Measurements from ENCODE around the gene TSC22D3. TPM values are rescaled to one million over a fixed set of nuclear protein-coding genes. Genes with fewer than 3 reads are reported as not detected.

The TSC22D3 gene
- polyA plus RNA-seq, 1 of the 3 experiments (the other 2 are of a cell fraction) = 9.2 TPM

DNA sequence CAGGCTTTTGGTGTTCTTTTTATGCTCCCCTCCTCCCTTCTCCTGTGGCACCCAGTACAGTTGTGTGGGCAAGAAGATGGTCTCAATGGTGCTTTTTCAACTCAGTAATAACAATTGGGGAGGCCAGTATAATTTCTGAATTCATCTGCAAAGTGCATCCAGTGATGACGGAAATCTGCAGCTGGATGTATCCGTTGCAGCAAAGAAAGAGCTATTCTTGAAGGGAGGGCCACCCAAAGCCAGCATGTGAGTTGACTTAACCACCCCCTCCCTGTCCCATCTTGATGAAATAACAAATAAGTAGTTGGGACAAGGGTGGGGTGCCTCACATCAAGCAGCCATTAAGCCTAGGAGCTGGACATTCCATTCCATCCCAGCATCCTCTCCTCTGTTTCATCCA is 30.7 kb downstream of the TSC22D3 start:
- no peak overlapping the region for H2AFZ ChIP-seq (ENCODE audit: low read depth)
- peaks cover 50% of the 10 kb centered on the region for H3K27me3 ChIP-seq (ENCODE audit: insufficient read depth)
- H3K36me3 ChIP-seq (replicated peaks in 1 of 2; ENCODE audit: control insufficient read depth in 1 of 2, insufficient read depth in 2 of 2, low read length in 1 of 2) = no peaks in the 10 kb centered on the region
- WGBS (ENCODE audit: low lambda C conversion rate) = 55% methylated on average over 2 of the region's 2 CpGs
- H3K79me2 ChIP-seq (ENCODE audit: insufficient read depth) = no peaks in the 10 kb centered on the region
- POLR2A ChIA-PET = no interaction called here
- CTCF ChIA-PET = no interaction called here
- no peak overlapping the region for H3K4me3 ChIP-seq (ENCODE audit: low read depth in 2 of 2, low read length in 1 of 2)
- H4K20me1 ChIP-seq (ENCODE audit: insufficient read depth) = no peaks in the 10 kb centered on the region
- H3K27ac ChIP-seq (ENCODE audit: low read depth in 2 of 2, low read length in 1 of 2) = no peak overlapping the region
- H3F3A ChIP-seq (replicated peaks; ENCODE audit: insufficient read depth) = no peaks in the 10 kb centered on the region
- no peaks in the 10 kb centered on the region for H3K9me2 ChIP-seq
- TF ChIP-seq JUND (IDR thresholded peaks at IDR 0.05) = no peak
- TF ChIP-seq MXI1 (IDR thresholded peaks at IDR 0.05; ENCODE audit: low read depth, low read length) = no peak
- TF ChIP-seq, protein P1, sequence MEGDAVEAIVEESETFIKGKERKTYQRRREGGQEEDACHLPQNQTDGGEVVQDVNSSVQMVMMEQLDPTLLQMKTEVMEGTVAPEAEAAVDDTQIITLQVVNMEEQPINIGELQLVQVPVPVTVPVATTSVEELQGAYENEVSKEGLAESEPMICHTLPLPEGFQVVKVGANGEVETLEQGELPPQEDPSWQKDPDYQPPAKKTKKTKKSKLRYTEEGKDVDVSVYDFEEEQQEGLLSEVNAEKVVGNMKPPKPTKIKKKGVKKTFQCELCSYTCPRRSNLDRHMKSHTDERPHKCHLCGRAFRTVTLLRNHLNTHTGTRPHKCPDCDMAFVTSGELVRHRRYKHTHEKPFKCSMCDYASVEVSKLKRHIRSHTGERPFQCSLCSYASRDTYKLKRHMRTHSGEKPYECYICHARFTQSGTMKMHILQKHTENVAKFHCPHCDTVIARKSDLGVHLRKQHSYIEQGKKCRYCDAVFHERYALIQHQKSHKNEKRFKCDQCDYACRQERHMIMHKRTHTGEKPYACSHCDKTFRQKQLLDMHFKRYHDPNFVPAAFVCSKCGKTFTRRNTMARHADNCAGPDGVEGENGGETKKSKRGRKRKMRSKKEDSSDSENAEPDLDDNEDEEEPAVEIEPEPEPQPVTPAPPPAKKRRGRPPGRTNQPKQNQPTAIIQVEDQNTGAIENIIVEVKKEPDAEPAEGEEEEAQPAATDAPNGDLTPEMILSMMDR (IDR thresholded peaks at IDR 0.05) = no peak
- no peak for TF ChIP-seq TAF1 (IDR thresholded peaks at IDR 0.05; ENCODE audit: borderline replicate concordance, low read depth, low read length)
- no peak for TF ChIP-seq CHD2 (IDR thresholded peaks at IDR 0.05; ENCODE audit: low read length, partially characterized antibody)
- TF ChIP-seq RAD21 (IDR thresholded peaks at IDR 0.05; ENCODE audit: low read length) = no peak
- no peak for TF ChIP-seq GABPA (IDR thresholded peaks at IDR 0.05; ENCODE audit: low read depth)
- no peak for TF ChIP-seq GATA2 (CRISPR knock-in tag; IDR thresholded peaks at IDR 0.05)
- TF ChIP-seq FOXM1 (IDR thresholded peaks at IDR 0.05; ENCODE audit: low read depth) = no peak
- TF ChIP-seq SMC3 (IDR thresholded peaks at IDR 0.05; ENCODE audit: low read depth, low read length) = no peak
- TF ChIP-seq, protein P2, sequence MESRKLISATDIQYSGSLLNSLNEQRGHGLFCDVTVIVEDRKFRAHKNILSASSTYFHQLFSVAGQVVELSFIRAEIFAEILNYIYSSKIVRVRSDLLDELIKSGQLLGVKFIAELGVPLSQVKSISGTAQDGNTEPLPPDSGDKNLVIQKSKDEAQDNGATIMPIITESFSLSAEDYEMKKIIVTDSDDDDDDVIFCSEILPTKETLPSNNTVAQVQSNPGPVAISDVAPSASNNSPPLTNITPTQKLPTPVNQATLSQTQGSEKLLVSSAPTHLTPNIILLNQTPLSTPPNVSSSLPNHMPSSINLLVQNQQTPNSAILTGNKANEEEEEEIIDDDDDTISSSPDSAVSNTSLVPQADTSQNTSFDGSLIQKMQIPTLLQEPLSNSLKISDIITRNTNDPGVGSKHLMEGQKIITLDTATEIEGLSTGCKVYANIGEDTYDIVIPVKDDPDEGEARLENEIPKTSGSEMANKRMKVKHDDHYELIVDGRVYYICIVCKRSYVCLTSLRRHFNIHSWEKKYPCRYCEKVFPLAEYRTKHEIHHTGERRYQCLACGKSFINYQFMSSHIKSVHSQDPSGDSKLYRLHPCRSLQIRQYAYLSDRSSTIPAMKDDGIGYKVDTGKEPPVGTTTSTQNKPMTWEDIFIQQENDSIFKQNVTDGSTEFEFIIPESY (IDR thresholded peaks at IDR 0.05; ENCODE audit: borderline replicate concordance, low read depth) = no peak
- no peak for TF ChIP-seq NRF1 (IDR thresholded peaks at IDR 0.05; ENCODE audit: low read depth, low read length)
- TF ChIP-seq POLR2AphosphoS5 (IDR thresholded peaks at IDR 0.05; ENCODE audit: low read depth, low read length) = no peak
- no peak overlapping the region for H3K9ac ChIP-seq
- no peaks in the 10 kb centered on the region for H3K9me3 ChIP-seq
- no peak for DNase-seq
- peaks cover 0 to 11% of the 10 kb centered on the region in 2 experiments; a peak in 1 of 4 replicates for H3K4me1 ChIP-seq (ENCODE audit: control insufficient read depth in 1 of 2, insufficient read depth in 2 of 2, low read depth in 1 of 2, low read length in 1 of 2)
- H3K4me2 ChIP-seq = no peak overlapping the region

DNA sequence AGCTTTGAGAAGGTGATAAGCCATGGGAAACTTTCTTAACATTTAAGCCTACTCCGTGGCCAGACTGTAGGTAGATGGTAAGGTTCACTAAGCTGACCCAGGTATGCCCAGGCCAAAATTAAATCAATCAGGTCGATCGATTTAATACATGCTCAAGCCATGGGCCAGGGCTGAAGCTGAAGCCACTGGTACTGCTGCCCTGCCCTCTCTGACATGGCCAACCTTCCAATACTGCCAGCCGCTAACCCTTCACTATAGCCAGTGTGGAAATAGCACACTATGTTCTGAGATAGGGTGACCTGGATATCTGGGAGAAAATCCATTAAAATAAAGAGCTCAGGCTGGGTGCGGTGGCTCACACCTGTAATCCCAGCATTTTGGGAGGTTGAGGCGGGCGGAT is 31.6 kb downstream of the TSC22D3 start:
- Histone ChIP-seq H4K20me1 (ENCODE audit: insufficient read depth) (no peaks in the 10 kb centered on the region), H3K27ac (ENCODE audit: low read depth in 2 of 2, low read length in 1 of 2) (no peak overlapping the region), H3K9me3 (no peaks in the 10 kb centered on the region), H3K4me2 (no peak overlapping the region), H3K79me2 (ENCODE audit: insufficient read depth) (no peaks in the 10 kb centered on the region), H3F3A (replicated peaks; ENCODE audit: insufficient read depth) (no peaks in the 10 kb centered on the region), H3K4me1 (ENCODE audit: control insufficient read depth in 1 of 2, insufficient read depth in 2 of 2, low read depth in 1 of 2, low read length in 1 of 2) (peaks cover 0 to 11% of the 10 kb centered on the region in 2 experiments; a peak in 1 of 4 replicates), H3K27me3 (ENCODE audit: insufficient read depth) (peaks cover 59% of the 10 kb centered on the region), H3K4me3 (ENCODE audit: low read depth in 2 of 2, low read length in 1 of 2) (no peak overlapping the region), H2AFZ (ENCODE audit: low read depth) (no peak overlapping the region), H3K9ac (no peak overlapping the region), H3K9me2 (no peaks in the 10 kb centered on the region), H3K36me3 (replicated peaks in 1 of 2; ENCODE audit: control insufficient read depth in 1 of 2, insufficient read depth in 2 of 2, low read length in 1 of 2) (no peaks in the 10 kb centered on the region)
- no peak for DNase-seq
- CTCF ChIA-PET = interaction anchor here (0.6 to 0.8 kb wide), 2 partner anchors 11 to 543 kb away, joined by 3 read pairs; no protein-coding TSS in a partner anchor
- POLR2A ChIA-PET = no interaction called here
- 72% methylated on average over 5 of the region's 7 CpGs for WGBS (ENCODE audit: low lambda C conversion rate)
- TF ChIP-seq YY1 (IDR thresholded peaks at IDR 0.05; ENCODE audit: low read depth) (no peak), FOXJ3 (CRISPR knock-in tag; IDR thresholded peaks at IDR 0.05) (no peak), NFIC (IDR thresholded peaks at IDR 0.05; ENCODE audit: borderline replicate concordance) (no peak), FOXM1 (IDR thresholded peaks at IDR 0.05; ENCODE audit: low read depth) (no peak), RAD21 (IDR thresholded peaks at IDR 0.05; ENCODE audit: low read length) (no peak), CHD2 (IDR thresholded peaks at IDR 0.05; ENCODE audit: low read length, partially characterized antibody) (no peak), RXRA (IDR thresholded peaks at IDR 0.05; ENCODE audit: borderline replicate concordance, low read depth) (no peak), JUND (IDR thresholded peaks at IDR 0.05) (no peak), NRF1 (IDR thresholded peaks at IDR 0.05; ENCODE audit: low read depth, low read length) (no peak), TEAD4 (IDR thresholded peaks at IDR 0.05; ENCODE audit: borderline replicate concordance, insufficient read depth) (no peak), MXI1 (IDR thresholded peaks at IDR 0.05; ENCODE audit: low read depth, low read length) (no peak)
- TF ChIP-seq, protein P3, sequence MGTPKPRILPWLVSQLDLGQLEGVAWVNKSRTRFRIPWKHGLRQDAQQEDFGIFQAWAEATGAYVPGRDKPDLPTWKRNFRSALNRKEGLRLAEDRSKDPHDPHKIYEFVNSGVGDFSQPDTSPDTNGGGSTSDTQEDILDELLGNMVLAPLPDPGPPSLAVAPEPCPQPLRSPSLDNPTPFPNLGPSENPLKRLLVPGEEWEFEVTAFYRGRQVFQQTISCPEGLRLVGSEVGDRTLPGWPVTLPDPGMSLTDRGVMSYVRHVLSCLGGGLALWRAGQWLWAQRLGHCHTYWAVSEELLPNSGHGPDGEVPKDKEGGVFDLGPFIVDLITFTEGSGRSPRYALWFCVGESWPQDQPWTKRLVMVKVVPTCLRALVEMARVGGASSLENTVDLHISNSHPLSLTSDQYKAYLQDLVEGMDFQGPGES (IDR thresholded peaks at IDR 0.05; ENCODE audit: low read depth, low read length) = no peak
- TF ChIP-seq, protein P4, sequence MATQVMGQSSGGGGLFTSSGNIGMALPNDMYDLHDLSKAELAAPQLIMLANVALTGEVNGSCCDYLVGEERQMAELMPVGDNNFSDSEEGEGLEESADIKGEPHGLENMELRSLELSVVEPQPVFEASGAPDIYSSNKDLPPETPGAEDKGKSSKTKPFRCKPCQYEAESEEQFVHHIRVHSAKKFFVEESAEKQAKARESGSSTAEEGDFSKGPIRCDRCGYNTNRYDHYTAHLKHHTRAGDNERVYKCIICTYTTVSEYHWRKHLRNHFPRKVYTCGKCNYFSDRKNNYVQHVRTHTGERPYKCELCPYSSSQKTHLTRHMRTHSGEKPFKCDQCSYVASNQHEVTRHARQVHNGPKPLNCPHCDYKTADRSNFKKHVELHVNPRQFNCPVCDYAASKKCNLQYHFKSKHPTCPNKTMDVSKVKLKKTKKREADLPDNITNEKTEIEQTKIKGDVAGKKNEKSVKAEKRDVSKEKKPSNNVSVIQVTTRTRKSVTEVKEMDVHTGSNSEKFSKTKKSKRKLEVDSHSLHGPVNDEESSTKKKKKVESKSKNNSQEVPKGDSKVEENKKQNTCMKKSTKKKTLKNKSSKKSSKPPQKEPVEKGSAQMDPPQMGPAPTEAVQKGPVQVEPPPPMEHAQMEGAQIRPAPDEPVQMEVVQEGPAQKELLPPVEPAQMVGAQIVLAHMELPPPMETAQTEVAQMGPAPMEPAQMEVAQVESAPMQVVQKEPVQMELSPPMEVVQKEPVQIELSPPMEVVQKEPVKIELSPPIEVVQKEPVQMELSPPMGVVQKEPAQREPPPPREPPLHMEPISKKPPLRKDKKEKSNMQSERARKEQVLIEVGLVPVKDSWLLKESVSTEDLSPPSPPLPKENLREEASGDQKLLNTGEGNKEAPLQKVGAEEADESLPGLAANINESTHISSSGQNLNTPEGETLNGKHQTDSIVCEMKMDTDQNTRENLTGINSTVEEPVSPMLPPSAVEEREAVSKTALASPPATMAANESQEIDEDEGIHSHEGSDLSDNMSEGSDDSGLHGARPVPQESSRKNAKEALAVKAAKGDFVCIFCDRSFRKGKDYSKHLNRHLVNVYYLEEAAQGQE (IDR thresholded peaks at IDR 0.05; ENCODE audit: low read depth, low read length) = no peak

All from SK-N-SH (cell line).